ENCODE data around the gene SLC25A1.

Gene SLC25A1

GRCh38 chr22:19139974-19140373, 38.6 kb downstream of the SLC25A1 start:
- peaks cover 18% of the 10 kb centered on the region for H3K79me2 ChIP-seq (ENCODE audit: low read length)
- no peaks in the 10 kb centered on the region for H3K9me3 ChIP-seq (ENCODE audit: insufficient read depth, low read length)
- no peaks in the 10 kb centered on the region for H4K20me1 ChIP-seq (ENCODE audit: insufficient read depth, low read length)
- no peak overlapping the region for H3K4me2 ChIP-seq (ENCODE audit: low read length)
- peaks cover 57% of the 10 kb centered on the region for H3K36me3 ChIP-seq (replicated peaks; ENCODE audit: low read depth, low read length)
- H3K27me3 ChIP-seq (ENCODE audit: low read depth, low read length): no peaks in the 10 kb centered on the region
- no peak overlapping the region for H3K27ac ChIP-seq (ENCODE audit: low read length)
- no peak overlapping the region for H2AFZ ChIP-seq (ENCODE audit: low read depth, low read length)
- TF ChIP-seq, protein P1, sequence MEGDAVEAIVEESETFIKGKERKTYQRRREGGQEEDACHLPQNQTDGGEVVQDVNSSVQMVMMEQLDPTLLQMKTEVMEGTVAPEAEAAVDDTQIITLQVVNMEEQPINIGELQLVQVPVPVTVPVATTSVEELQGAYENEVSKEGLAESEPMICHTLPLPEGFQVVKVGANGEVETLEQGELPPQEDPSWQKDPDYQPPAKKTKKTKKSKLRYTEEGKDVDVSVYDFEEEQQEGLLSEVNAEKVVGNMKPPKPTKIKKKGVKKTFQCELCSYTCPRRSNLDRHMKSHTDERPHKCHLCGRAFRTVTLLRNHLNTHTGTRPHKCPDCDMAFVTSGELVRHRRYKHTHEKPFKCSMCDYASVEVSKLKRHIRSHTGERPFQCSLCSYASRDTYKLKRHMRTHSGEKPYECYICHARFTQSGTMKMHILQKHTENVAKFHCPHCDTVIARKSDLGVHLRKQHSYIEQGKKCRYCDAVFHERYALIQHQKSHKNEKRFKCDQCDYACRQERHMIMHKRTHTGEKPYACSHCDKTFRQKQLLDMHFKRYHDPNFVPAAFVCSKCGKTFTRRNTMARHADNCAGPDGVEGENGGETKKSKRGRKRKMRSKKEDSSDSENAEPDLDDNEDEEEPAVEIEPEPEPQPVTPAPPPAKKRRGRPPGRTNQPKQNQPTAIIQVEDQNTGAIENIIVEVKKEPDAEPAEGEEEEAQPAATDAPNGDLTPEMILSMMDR (IDR thresholded peaks at IDR 0.05; ENCODE audit: low read depth, low read length): no peak
- TF ChIP-seq EZH2phosphoT487 (IDR thresholded peaks at IDR 0.05; ENCODE audit: low read depth): no peak
- no peak overlapping the region for H3K4me3 ChIP-seq (ENCODE audit: low read length)
- peaks cover 7% of the 10 kb centered on the region for H3K4me1 ChIP-seq (ENCODE audit: low read length)
- no peak overlapping the region for H3K9ac ChIP-seq (ENCODE audit: low read length)

- Histone ChIP-seq H3K9me3 (ENCODE audit: insufficient read depth, low read length) (no peaks in the 10 kb centered on the region), H2AFZ (ENCODE audit: low read depth, low read length) (no peak overlapping the region), H3K4me2 (ENCODE audit: low read length) (no peak overlapping the region), H3K9ac (ENCODE audit: low read length) (no peak overlapping the region), H3K4me1 (ENCODE audit: low read length) (peaks cover 7% of the 10 kb centered on the region), H4K20me1 (ENCODE audit: insufficient read depth, low read length) (no peaks in the 10 kb centered on the region), H3K4me3 (ENCODE audit: low read length) (no peak overlapping the region), H3K36me3 (replicated peaks; ENCODE audit: low read depth, low read length) (peaks cover 59% of the 10 kb centered on the region), H3K27me3 (ENCODE audit: low read depth, low read length) (no peaks in the 10 kb centered on the region), H3K27ac (ENCODE audit: low read length) (no peak overlapping the region), H3K79me2 (ENCODE audit: low read length) (peaks cover 13% of the 10 kb centered on the region)
- TF ChIP-seq, protein P1 (IDR thresholded peaks at IDR 0.05; ENCODE audit: low read depth, low read length): no peak
- TF ChIP-seq EZH2phosphoT487 (IDR thresholded peaks at IDR 0.05; ENCODE audit: low read depth): no peak
Measured at GRCh38 chr22:19139001-19139356, 39.6 kb downstream of the SLC25A1 start.

GRCh38 chr22:19138217-19139000, 40.1 kb downstream of the SLC25A1 start:
- no peak overlapping the region for H3K4me3 ChIP-seq (ENCODE audit: low read length)
- no peak overlapping the region for H3K4me2 ChIP-seq (ENCODE audit: low read length)
- no peaks in the 10 kb centered on the region for H3K9me3 ChIP-seq (ENCODE audit: insufficient read depth, low read length)
- TF ChIP-seq EZH2phosphoT487 (IDR thresholded peaks at IDR 0.05; ENCODE audit: low read depth): no peak
- TF ChIP-seq, protein P1 (IDR thresholded peaks at IDR 0.05; ENCODE audit: low read depth, low read length): no peak
- H3K27me3 ChIP-seq (ENCODE audit: low read depth, low read length): no peaks in the 10 kb centered on the region
- peaks cover 3% of the 10 kb centered on the region; the same call in 1 of the 2 replicates for H3K4me1 ChIP-seq (ENCODE audit: low read length)
- H3K9ac ChIP-seq (ENCODE audit: low read length): no peak overlapping the region
- H3K27ac ChIP-seq (ENCODE audit: low read length): no peak overlapping the region
- H4K20me1 ChIP-seq (ENCODE audit: insufficient read depth, low read length): no peaks in the 10 kb centered on the region
- H3K36me3 ChIP-seq (replicated peaks; ENCODE audit: low read depth, low read length): peaks cover 64% of the 10 kb centered on the region
- H3K79me2 ChIP-seq (ENCODE audit: low read length): peaks cover 7% of the 10 kb centered on the region
- no peak overlapping the region for H2AFZ ChIP-seq (ENCODE audit: low read depth, low read length)

GRCh38 chr22:19137384-19138216, 40.9 kb downstream of the SLC25A1 start:
- TF ChIP-seq, protein P1 (IDR thresholded peaks at IDR 0.05; ENCODE audit: low read depth, low read length): no peak
- TF ChIP-seq EZH2phosphoT487 (IDR thresholded peaks at IDR 0.05; ENCODE audit: low read depth): no peak
- Histone ChIP-seq H2AFZ (ENCODE audit: low read depth, low read length) (no peak overlapping the region), H3K4me3 (ENCODE audit: low read length) (no peak overlapping the region), H3K79me2 (ENCODE audit: low read length) (peaks cover 1% of the 10 kb centered on the region; the same call in 1 of the 2 replicates), H3K9ac (ENCODE audit: low read length) (no peak overlapping the region), H3K36me3 (replicated peaks; ENCODE audit: low read depth, low read length) (peaks cover 68% of the 10 kb centered on the region), H4K20me1 (ENCODE audit: insufficient read depth, low read length) (no peaks in the 10 kb centered on the region), H3K9me3 (ENCODE audit: insufficient read depth, low read length) (no peaks in the 10 kb centered on the region), H3K27me3 (ENCODE audit: low read depth, low read length) (no peaks in the 10 kb centered on the region), H3K27ac (ENCODE audit: low read length) (no peak overlapping the region), H3K4me2 (ENCODE audit: low read length) (no peak overlapping the region), H3K4me1 (ENCODE audit: low read length) (no peaks in the 10 kb centered on the region)
